Endodermal cell (in vitro differentiated cells): ENCODE data around the gene PTPRK. TPM values are rescaled to one million over a fixed set of nuclear protein-coding genes. Genes with fewer than 3 reads are reported as not detected.

Source experiments
- DNase-seq: peaks from one replicate; pipeline ENCODE4 v3.0.0-alpha.2; 2017
- H3K27ac ChIP-seq: 2 replicates; pipeline ENCODE4 v1.5.1; 2013; ENCODE audit warnings: mild to moderate bottlenecking, low read depth, low read length, moderate library complexity
- H3K27me3 ChIP-seq: 2 replicates; pipeline ENCODE4 v1.6.1; 2013; ENCODE audit warnings: mild to moderate bottlenecking, low read length, moderate library complexity; ENCODE audit not compliant: insufficient read depth, control insufficient read depth, poor library complexity, severe bottlenecking
- H3K36me3 ChIP-seq: 2 replicates; pipeline ENCODE4 v1.7.0; 2013; ENCODE audit warnings: mild to moderate bottlenecking, low read length, moderate library complexity; ENCODE audit not compliant: control insufficient read depth, insufficient read depth
- H3K4me1 ChIP-seq: one replicate; pipeline ENCODE4 v1.7.0; 2013; ENCODE audit warnings: low read length; ENCODE audit not compliant: control insufficient read depth, insufficient read depth
- H3K4me3 ChIP-seq: 2 replicates; pipeline ENCODE4 v1.5.1; 2013; ENCODE audit warnings: mild to moderate bottlenecking, low read length, moderate library complexity
- H3K9ac ChIP-seq: 2 replicates; pipeline ENCODE4 v1.6.1; 2013; ENCODE audit warnings: mild to moderate bottlenecking, low read length, moderate library complexity; ENCODE audit not compliant: poor library complexity, severe bottlenecking; ENCODE audit errors: extremely low read depth
- H3K9me3 ChIP-seq: 2 replicates; pipeline ENCODE4 v1.6.1; 2013; ENCODE audit warnings: mild to moderate bottlenecking, low read length, moderate library complexity; ENCODE audit not compliant: control insufficient read depth
- H3K27ac Mint-ChIP-seq: 2 replicates; pipeline ENCODE4 v1.8.0; 2020; ENCODE audit warnings: mixed read lengths
- H3K27me3 Mint-ChIP-seq: 2 replicates; pipeline ENCODE4 v1.8.0; 2021; ENCODE audit warnings: mild to moderate bottlenecking, mixed read lengths; ENCODE audit not compliant: insufficient read depth
- H3K36me3 Mint-ChIP-seq: 2 replicates; pipeline ENCODE4 v1.8.0; 2020; ENCODE audit warnings: low read depth, mixed read lengths
- H3K4me1 Mint-ChIP-seq: 2 replicates; pipeline ENCODE4 v1.8.0; 2020; ENCODE audit warnings: mixed read lengths
- H3K4me3 Mint-ChIP-seq: 2 replicates; pipeline ENCODE4 v1.8.0; 2020; ENCODE audit warnings: mild to moderate bottlenecking, moderate library complexity, mixed read lengths
- H3K9me3 Mint-ChIP-seq: 2 replicates; pipeline ENCODE4 v1.8.0; 2020; ENCODE audit warnings: mild to moderate bottlenecking, mixed read lengths
- WGBS, 2 experiments: methylation state at CpG; one replicate each; pipeline versions ENCODE4 v1.1.5 to v1.1.7; 2013; ENCODE audit warnings: missing lambda C conversion rate in 2 of 2, mixed read lengths in 1 of 2; ENCODE audit not compliant: insufficient coverage in 1 of 2, insufficient read length in 1 of 2; 5-methylcytosine and 5-hydroxymethylcytosine counted together
- total RNA-seq, 2 donors: library from RNA; stranded (reverse); fragmentation: NEBNext Ultra II Directional in 1 of 2; extraction: Animal tissue kit (Norgen Biotek cat#: 25700) in 1 of 2; gene quantifications; 2 replicates in 1 of 2; 3 replicates in 1 of 2; pipeline ENCODE4 v1.2.1, GENCODE V29; 2021
- TF ChIP-seq, protein P1 (sequence below): fragments of 200-600 bp; sonication (generic); conservative IDR thresholded peaks from 2 replicates; pipeline ENCODE4 v1.5.0; 2021; ENCODE audit warnings: antibody characterized with exemption, mild to moderate bottlenecking

PTPRK gene
- total RNA-seq, 2 donors from 2014 or later = 46.4 to 57.6 TPM

DNA sequence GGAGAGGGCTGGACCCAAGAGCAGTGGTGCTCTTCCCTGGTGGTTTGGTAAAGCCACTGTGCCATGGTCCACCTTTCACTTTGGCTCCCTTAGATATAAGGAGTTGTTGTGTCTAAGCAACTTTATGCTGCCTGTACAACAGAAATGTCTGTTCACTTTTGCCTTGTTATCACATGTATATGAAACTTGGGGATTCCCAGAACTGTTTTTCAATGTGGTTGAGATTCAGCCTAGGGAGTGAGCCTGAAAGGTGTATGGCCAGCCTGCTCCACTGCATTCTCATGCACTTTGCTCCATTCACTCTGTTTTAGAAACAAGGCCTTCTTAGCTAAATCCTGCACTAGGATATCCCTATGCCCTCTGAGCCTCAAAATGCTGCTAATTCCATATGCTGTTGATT, 385.1 kb downstream of the PTPRK start:
- Histone ChIP-seq H3K36me3 (no peaks in the 10 kb centered on the region), H3K4me1 (no peaks in the 10 kb centered on the region), H3K27ac (no peak overlapping the region), H3K27me3 (no peaks in the 10 kb centered on the region), H3K9me3 (no peaks in the 10 kb centered on the region), H3K4me3 (no peak overlapping the region), H3K9ac (no peak overlapping the region)
- Mint-ChIP-seq H3K36me3 (no peaks in the 10 kb centered on the region), H3K4me1 (peaks cover 10% of the 10 kb centered on the region), H3K27me3 (no peaks in the 10 kb centered on the region), H3K9me3 (no peaks in the 10 kb centered on the region), H3K27ac (no peak overlapping the region), H3K4me3 (no peak overlapping the region)
- TF ChIP-seq, protein P1, sequence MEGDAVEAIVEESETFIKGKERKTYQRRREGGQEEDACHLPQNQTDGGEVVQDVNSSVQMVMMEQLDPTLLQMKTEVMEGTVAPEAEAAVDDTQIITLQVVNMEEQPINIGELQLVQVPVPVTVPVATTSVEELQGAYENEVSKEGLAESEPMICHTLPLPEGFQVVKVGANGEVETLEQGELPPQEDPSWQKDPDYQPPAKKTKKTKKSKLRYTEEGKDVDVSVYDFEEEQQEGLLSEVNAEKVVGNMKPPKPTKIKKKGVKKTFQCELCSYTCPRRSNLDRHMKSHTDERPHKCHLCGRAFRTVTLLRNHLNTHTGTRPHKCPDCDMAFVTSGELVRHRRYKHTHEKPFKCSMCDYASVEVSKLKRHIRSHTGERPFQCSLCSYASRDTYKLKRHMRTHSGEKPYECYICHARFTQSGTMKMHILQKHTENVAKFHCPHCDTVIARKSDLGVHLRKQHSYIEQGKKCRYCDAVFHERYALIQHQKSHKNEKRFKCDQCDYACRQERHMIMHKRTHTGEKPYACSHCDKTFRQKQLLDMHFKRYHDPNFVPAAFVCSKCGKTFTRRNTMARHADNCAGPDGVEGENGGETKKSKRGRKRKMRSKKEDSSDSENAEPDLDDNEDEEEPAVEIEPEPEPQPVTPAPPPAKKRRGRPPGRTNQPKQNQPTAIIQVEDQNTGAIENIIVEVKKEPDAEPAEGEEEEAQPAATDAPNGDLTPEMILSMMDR = no peak
- DNase-seq = no peak

DNA sequence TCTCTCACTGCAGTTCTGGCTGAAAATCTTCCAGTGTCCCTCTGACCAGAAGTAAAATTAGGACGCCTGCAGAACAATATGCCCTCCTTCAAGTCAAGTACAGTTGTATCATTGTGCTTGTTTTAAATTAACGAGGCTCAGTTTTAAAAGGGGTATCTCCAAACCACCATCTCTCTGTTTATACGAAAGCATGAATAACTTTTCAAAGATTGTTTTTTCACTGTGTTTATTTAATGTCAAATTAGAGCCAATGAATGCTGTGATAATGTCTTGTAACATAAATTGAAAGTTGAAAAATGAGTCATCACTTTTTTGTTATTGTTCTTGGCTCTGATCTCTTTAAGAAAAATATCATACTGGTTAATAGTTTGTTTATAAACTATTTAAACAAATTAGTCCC, 388.8 kb downstream of the PTPRK start:
- no peak overlapping the region for H3K4me3 Mint-ChIP-seq
- H3K27ac Mint-ChIP-seq = no peak overlapping the region
- Histone ChIP-seq H3K4me1 (no peaks in the 10 kb centered on the region), H3K27ac (no peak overlapping the region), H3K9me3 (no peaks in the 10 kb centered on the region), H3K9ac (no peak overlapping the region), H3K36me3 (no peaks in the 10 kb centered on the region), H3K4me3 (no peak overlapping the region), H3K27me3 (no peaks in the 10 kb centered on the region)
- H3K9me3 Mint-ChIP-seq = no peaks in the 10 kb centered on the region
- 98 to 100% methylated on average over 1 to 3 of the region's 3 CpGs for WGBS, 2 experiments
- no peak for DNase-seq
- no peaks in the 10 kb centered on the region for H3K4me1 Mint-ChIP-seq
- no peaks in the 10 kb centered on the region for H3K36me3 Mint-ChIP-seq
- TF ChIP-seq, protein P1 = no peak
- H3K27me3 Mint-ChIP-seq = no peaks in the 10 kb centered on the region

DNA sequence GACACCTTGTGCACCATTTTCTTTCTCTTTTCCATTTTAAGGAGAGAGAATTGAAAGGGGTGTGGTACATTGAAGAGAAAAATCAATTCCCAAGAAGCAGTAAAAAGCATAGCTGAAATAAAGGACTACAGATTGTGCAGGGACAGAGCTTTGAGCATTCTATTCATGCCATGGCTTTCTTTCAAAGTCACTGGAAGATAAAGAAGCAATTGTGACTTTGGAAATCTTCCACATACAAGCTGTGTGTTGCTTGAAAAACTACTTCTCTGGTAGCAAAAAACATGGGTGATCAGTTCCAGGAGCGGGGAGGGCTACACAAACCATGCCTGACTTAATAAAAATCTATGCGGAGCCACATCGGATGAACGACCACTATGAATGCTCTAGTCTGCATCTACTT, 389.4 kb downstream of the PTPRK start:
- no peak for DNase-seq
- Histone ChIP-seq H3K4me3 (no peak overlapping the region), H3K9ac (no peak overlapping the region), H3K36me3 (no peaks in the 10 kb centered on the region), H3K27me3 (no peaks in the 10 kb centered on the region), H3K4me1 (no peaks in the 10 kb centered on the region), H3K27ac (no peak overlapping the region), H3K9me3 (no peaks in the 10 kb centered on the region)
- Mint-ChIP-seq H3K27ac (no peak overlapping the region), H3K36me3 (no peaks in the 10 kb centered on the region), H3K27me3 (no peaks in the 10 kb centered on the region), H3K4me3 (no peak overlapping the region), H3K9me3 (no peaks in the 10 kb centered on the region), H3K4me1 (no peaks in the 10 kb centered on the region)
- TF ChIP-seq, protein P1 = no peak
- WGBS, 2 experiments = 87 to 100% methylated on average over 1 to 4 of the region's 4 CpGs
